ENCODE results near the gene NIN.

The NIN gene

GRCh38 chr14:50859296-50859624 is 28.3 kb upstream of the NIN start:
- ATAC-seq (replicated peaks; ENCODE audit: extremely low read depth, poor library complexity, severe bottlenecking), result no peak
- Mint-ChIP-seq H3K27ac (ENCODE audit: low read depth) (peak overlapping the region; percentile 75), H3K36me3 (ENCODE audit: insufficient read depth) (peaks cover 2% of the 10 kb centered on the region), H3K9me3 (no peaks in the 10 kb centered on the region), H3K4me3 (peak overlapping the region; percentile 88), H3K4me1 (no peaks in the 10 kb centered on the region), H3K27me3 (no peaks in the 10 kb centered on the region)
- no peak for DNase-seq (ENCODE audit: low spot score in 2 of 2)

- no peaks in the 10 kb centered on the region for H3K9me3 Mint-ChIP-seq
- no peak overlapping the region for H3K4me3 Mint-ChIP-seq
These were observed 25.7 kb upstream of the NIN start for GRCh38 chr14:50856660-50857059.

GRCh38 chr14:50855558-50855957 is 24.6 kb upstream of the NIN start:
- Mint-ChIP-seq H3K9me3 (no peaks in the 10 kb centered on the region), H3K27me3 (no peaks in the 10 kb centered on the region), H3K4me3 (no peak overlapping the region), H3K4me1 (no peaks in the 10 kb centered on the region), H3K36me3 (ENCODE audit: insufficient read depth) (peaks cover 2% of the 10 kb centered on the region), H3K27ac (ENCODE audit: low read depth) (no peak overlapping the region)
- DNase-seq (ENCODE audit: low spot score in 2 of 2), result no peak
- ATAC-seq (replicated peaks; ENCODE audit: extremely low read depth, poor library complexity, severe bottlenecking), result no peak

More at GRCh38 chr14:50856660-50857059, 25.7 kb upstream of the NIN start:
- ATAC-seq (replicated peaks; ENCODE audit: extremely low read depth, poor library complexity, severe bottlenecking), result no peak
- Mint-ChIP-seq H3K27me3 (no peaks in the 10 kb centered on the region), H3K4me1 (no peaks in the 10 kb centered on the region), H3K36me3 (ENCODE audit: insufficient read depth) (peaks cover 2% of the 10 kb centered on the region), H3K27ac (ENCODE audit: low read depth) (no peak overlapping the region)
- DNase-seq (ENCODE audit: low spot score in 2 of 2), result no peak

GRCh38 chr14:50854521-50854920 is 23.6 kb upstream of the NIN start:
- no peak overlapping the region for H3K4me3 Mint-ChIP-seq
- ATAC-seq (replicated peaks; ENCODE audit: extremely low read depth, poor library complexity, severe bottlenecking) (no peak), DNase-seq (ENCODE audit: low spot score in 2 of 2) (no peak)
- H3K36me3 Mint-ChIP-seq (ENCODE audit: insufficient read depth), result peaks cover 2% of the 10 kb centered on the region
- H3K4me1 Mint-ChIP-seq, result no peaks in the 10 kb centered on the region
- no peak overlapping the region for H3K27ac Mint-ChIP-seq (ENCODE audit: low read depth)
- no peaks in the 10 kb centered on the region for H3K9me3 Mint-ChIP-seq
- no peaks in the 10 kb centered on the region for H3K27me3 Mint-ChIP-seq

- ATAC-seq (replicated peaks; ENCODE audit: extremely low read depth, poor library complexity, severe bottlenecking) (no peak), DNase-seq (ENCODE audit: low spot score in 2 of 2) (no peak)
- H3K36me3 Mint-ChIP-seq (ENCODE audit: insufficient read depth), result no peaks in the 10 kb centered on the region
- no peaks in the 10 kb centered on the region for H3K27me3 Mint-ChIP-seq
- no peaks in the 10 kb centered on the region for H3K9me3 Mint-ChIP-seq
- H3K27ac Mint-ChIP-seq (ENCODE audit: low read depth), result no peak overlapping the region
- no peaks in the 10 kb centered on the region for H3K4me1 Mint-ChIP-seq
- H3K4me3 Mint-ChIP-seq, result no peak overlapping the region
These were observed 22.9 kb upstream of the NIN start for GRCh38 chr14:50853891-50854290.

- H3K9me3 Mint-ChIP-seq, result no peaks in the 10 kb centered on the region
- no peak overlapping the region for H3K27ac Mint-ChIP-seq (ENCODE audit: low read depth)
- peaks cover 1% of the 10 kb centered on the region for H3K36me3 Mint-ChIP-seq (ENCODE audit: insufficient read depth)
- H3K4me1 Mint-ChIP-seq, result no peaks in the 10 kb centered on the region
- H3K4me3 Mint-ChIP-seq, result no peak overlapping the region
- DNase-seq (ENCODE audit: low spot score in 2 of 2) (no peak), ATAC-seq (replicated peaks; ENCODE audit: extremely low read depth, poor library complexity, severe bottlenecking) (no peak)
- no peaks in the 10 kb centered on the region for H3K27me3 Mint-ChIP-seq
These were observed 15.4 kb upstream of the NIN start for GRCh38 chr14:50846226-50846880.

GRCh38 chr14:50845166-50845565 is 14.2 kb upstream of the NIN start:
- Mint-ChIP-seq H3K36me3 (ENCODE audit: insufficient read depth) (peaks cover 1% of the 10 kb centered on the region), H3K4me1 (no peaks in the 10 kb centered on the region), H3K27me3 (no peaks in the 10 kb centered on the region), H3K9me3 (no peaks in the 10 kb centered on the region), H3K4me3 (no peak overlapping the region), H3K27ac (ENCODE audit: low read depth) (no peak overlapping the region)
- DNase-seq (ENCODE audit: low spot score in 2 of 2) (no peak), ATAC-seq (replicated peaks; ENCODE audit: extremely low read depth, poor library complexity, severe bottlenecking) (no peak)

- H3K36me3 Mint-ChIP-seq (ENCODE audit: insufficient read depth), result peaks cover 1% of the 10 kb centered on the region
- no peak for ATAC-seq (replicated peaks; ENCODE audit: extremely low read depth, poor library complexity, severe bottlenecking)
- no peaks in the 10 kb centered on the region for H3K9me3 Mint-ChIP-seq
- no peaks in the 10 kb centered on the region for H3K27me3 Mint-ChIP-seq
- H3K4me1 Mint-ChIP-seq, result no peaks in the 10 kb centered on the region
- DNase-seq (ENCODE audit: low spot score in 2 of 2), result no peak
- no peak overlapping the region for H3K27ac Mint-ChIP-seq (ENCODE audit: low read depth)
- H3K4me3 Mint-ChIP-seq, result no peak overlapping the region
These were observed 13.4 kb upstream of the NIN start for GRCh38 chr14:50844391-50844790.

- peaks cover 18% of the 10 kb centered on the region for H3K4me1 Mint-ChIP-seq
- ATAC-seq (replicated peaks; ENCODE audit: extremely low read depth, poor library complexity, severe bottlenecking), result no peak
- H3K27ac Mint-ChIP-seq (ENCODE audit: low read depth), result no peak overlapping the region
- H3K27me3 Mint-ChIP-seq, result no peaks in the 10 kb centered on the region
- DNase-seq (ENCODE audit: low spot score in 2 of 2), result no peak
- no peaks in the 10 kb centered on the region for H3K9me3 Mint-ChIP-seq
- peaks cover 1% of the 10 kb centered on the region for H3K36me3 Mint-ChIP-seq (ENCODE audit: insufficient read depth)
- no peak overlapping the region for H3K4me3 Mint-ChIP-seq
These were observed 8.7 kb upstream of the NIN start for GRCh38 chr14:50839691-50840090.

- Mint-ChIP-seq H3K4me3 (no peak overlapping the region), H3K36me3 (ENCODE audit: insufficient read depth) (peaks cover 1% of the 10 kb centered on the region), H3K27me3 (no peaks in the 10 kb centered on the region), H3K9me3 (no peaks in the 10 kb centered on the region), H3K27ac (ENCODE audit: low read depth) (no peak overlapping the region), H3K4me1 (peaks cover 23% of the 10 kb centered on the region)
- DNase-seq (ENCODE audit: low spot score in 2 of 2) (no peak), ATAC-seq (replicated peaks; ENCODE audit: extremely low read depth, poor library complexity, severe bottlenecking) (no peak)
These were observed 8.1 kb upstream of the NIN start for GRCh38 chr14:50839048-50839447.

GRCh38 chr14:50837850-50838470 is 7.0 kb upstream of the NIN start:
- no peak overlapping the region for H3K27ac Mint-ChIP-seq (ENCODE audit: low read depth)
- H3K27me3 Mint-ChIP-seq, result no peaks in the 10 kb centered on the region
- peaks cover 24% of the 10 kb centered on the region for H3K4me1 Mint-ChIP-seq
- H3K36me3 Mint-ChIP-seq (ENCODE audit: insufficient read depth), result peaks cover 1% of the 10 kb centered on the region
- no peaks in the 10 kb centered on the region for H3K9me3 Mint-ChIP-seq
- DNase-seq (ENCODE audit: low spot score in 2 of 2), result no peak
- no peak overlapping the region for H3K4me3 Mint-ChIP-seq
- no peak for ATAC-seq (replicated peaks; ENCODE audit: extremely low read depth, poor library complexity, severe bottlenecking)

- H3K36me3 Mint-ChIP-seq (ENCODE audit: insufficient read depth), result peaks cover 1% of the 10 kb centered on the region
- ATAC-seq (replicated peaks; ENCODE audit: extremely low read depth, poor library complexity, severe bottlenecking), result no peak
- no peak for DNase-seq (ENCODE audit: low spot score in 2 of 2)
- no peaks in the 10 kb centered on the region for H3K27me3 Mint-ChIP-seq
- no peak overlapping the region for H3K27ac Mint-ChIP-seq (ENCODE audit: low read depth)
- peaks cover 29% of the 10 kb centered on the region for H3K4me1 Mint-ChIP-seq
- no peaks in the 10 kb centered on the region for H3K9me3 Mint-ChIP-seq
- no peak overlapping the region for H3K4me3 Mint-ChIP-seq
These were observed 6.3 kb upstream of the NIN start for GRCh38 chr14:50837271-50837670.

GRCh38 chr14:50836515-50836914 is 5.6 kb upstream of the NIN start:
- Mint-ChIP-seq H3K27ac (ENCODE audit: low read depth) (no peak overlapping the region), H3K36me3 (ENCODE audit: insufficient read depth) (peaks cover 3% of the 10 kb centered on the region), H3K27me3 (no peaks in the 10 kb centered on the region), H3K9me3 (no peaks in the 10 kb centered on the region), H3K4me3 (no peak overlapping the region), H3K4me1 (peaks cover 36% of the 10 kb centered on the region)
- DNase-seq (ENCODE audit: low spot score in 2 of 2) (no peak), ATAC-seq (replicated peaks; ENCODE audit: extremely low read depth, poor library complexity, severe bottlenecking) (no peak)
